NOMO-1 treated with DMSO at 0.1 percent for 48 hours (cell line): Measurements from ENCODE around the gene GHRH.
A peak's percentile ranks its signal among the peaks of the same experiment; 100 is the strongest.

Experiments
- DNase-seq: peaks from one replicate; lab custom pipeline; 2025; ENCODE audit not compliant: unreplicated experiment; lab: John Stamatoyannopoulos, UW

GHRH gene

GRCh38 chr20:37291724-37292126 lies 30.1 kb upstream of the GHRH start:
- no peak for DNase-seq

- DNase-seq, result no peak
Measured at GRCh38 chr20:37290158-37290810, 28.7 kb upstream of the GHRH start.

- DNase-seq, result peak; percentile 40
Measured at GRCh38 chr20:37288091-37288490, 26.5 kb upstream of the GHRH start.

GRCh38 chr20:37285664-37286374 lies 24.2 kb upstream of the GHRH start:
- no peak for DNase-seq

- DNase-seq, result no peak
Measured at GRCh38 chr20:37284691-37285161, 23.1 kb upstream of the GHRH start.

GRCh38 chr20:37283530-37284195 lies 22.0 kb upstream of the GHRH start:
- DNase-seq, result no peak

GRCh38 chr20:37282556-37282955 lies 20.9 kb upstream of the GHRH start:
- no peak for DNase-seq

GRCh38 chr20:37280403-37280802 lies 18.8 kb upstream of the GHRH start:
- no peak for DNase-seq

GRCh38 chr20:37279820-37280219 lies 18.2 kb upstream of the GHRH start:
- no peak for DNase-seq

GRCh38 chr20:37278966-37279590 lies 17.5 kb upstream of the GHRH start:
- no peak for DNase-seq

- DNase-seq, result peak; percentile 37
Measured at GRCh38 chr20:37277253-37277593, 15.6 kb upstream of the GHRH start.

GRCh38 chr20:37276494-37277252 lies 15.1 kb upstream of the GHRH start:
- peak; percentile 32 for DNase-seq

- peak; percentile 94 for DNase-seq
Measured at GRCh38 chr20:37274851-37275524, 13.4 kb upstream of the GHRH start.

- no peak for DNase-seq
Measured at GRCh38 chr20:37273988-37274387, 12.4 kb upstream of the GHRH start.

GRCh38 chr20:37271421-37271768 lies 9.8 kb upstream of the GHRH start:
- DNase-seq, result no peak

GRCh38 chr20:37270576-37271420 lies 9.2 kb upstream of the GHRH start:
- peak; percentile 95 for DNase-seq

- no peak for DNase-seq
Measured at GRCh38 chr20:37267667-37268313, 6.2 kb upstream of the GHRH start.

- DNase-seq, result no peak
Measured at GRCh38 chr20:37266940-37267666, 5.5 kb upstream of the GHRH start.
